Endothelial cell of umbilical vein (primary cell): ENCODE data around the gene COPS6.

Experiments used
- EZH2 ChIP-seq: IDR thresholded peaks from 2 replicates; pipeline ENCODE4 v1.6.1; 2012; ENCODE audit warnings: borderline replicate concordance, low read depth, mild to moderate bottlenecking, moderate library complexity, low read length, inconsistent platforms; ENCODE audit not compliant: severe bottlenecking
- MYC ChIP-seq: IDR thresholded peaks from one replicate; pipeline ENCODE4 v1.6.1; 2011; ENCODE audit warnings: mild to moderate bottlenecking, low read depth, low read length
- POLR2A ChIP-seq: IDR thresholded peaks from 2 replicates; pipeline ENCODE4 v1.6.1; 2012; ENCODE audit warnings: low read depth, mild to moderate bottlenecking, control low read depth, low read length
- TF ChIP-seq, protein P1 (sequence below), 2 donors: IDR thresholded peaks; 1 replicate in 1 of 2; 2 replicates in 1 of 2; pipeline ENCODE4 v1.5.1; 2011; ENCODE audit warnings: low read length in 2 of 2, mild to moderate bottlenecking in 2 of 2, moderate library complexity in 2 of 2, control low read depth in 1 of 2, inconsistent platforms in 1 of 2, low read depth in 1 of 2; ENCODE audit not compliant: insufficient read depth in 1 of 2; ENCODE audit errors: extremely low read depth in 1 of 2

GRCh38 chr7:100105534-100105933 lies 16.8 kb downstream of the COPS6 start:
- TF ChIP-seq, protein P1, sequence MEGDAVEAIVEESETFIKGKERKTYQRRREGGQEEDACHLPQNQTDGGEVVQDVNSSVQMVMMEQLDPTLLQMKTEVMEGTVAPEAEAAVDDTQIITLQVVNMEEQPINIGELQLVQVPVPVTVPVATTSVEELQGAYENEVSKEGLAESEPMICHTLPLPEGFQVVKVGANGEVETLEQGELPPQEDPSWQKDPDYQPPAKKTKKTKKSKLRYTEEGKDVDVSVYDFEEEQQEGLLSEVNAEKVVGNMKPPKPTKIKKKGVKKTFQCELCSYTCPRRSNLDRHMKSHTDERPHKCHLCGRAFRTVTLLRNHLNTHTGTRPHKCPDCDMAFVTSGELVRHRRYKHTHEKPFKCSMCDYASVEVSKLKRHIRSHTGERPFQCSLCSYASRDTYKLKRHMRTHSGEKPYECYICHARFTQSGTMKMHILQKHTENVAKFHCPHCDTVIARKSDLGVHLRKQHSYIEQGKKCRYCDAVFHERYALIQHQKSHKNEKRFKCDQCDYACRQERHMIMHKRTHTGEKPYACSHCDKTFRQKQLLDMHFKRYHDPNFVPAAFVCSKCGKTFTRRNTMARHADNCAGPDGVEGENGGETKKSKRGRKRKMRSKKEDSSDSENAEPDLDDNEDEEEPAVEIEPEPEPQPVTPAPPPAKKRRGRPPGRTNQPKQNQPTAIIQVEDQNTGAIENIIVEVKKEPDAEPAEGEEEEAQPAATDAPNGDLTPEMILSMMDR (IDR thresholded peaks at IDR 0.05; ENCODE audit: extremely low read depth in 1 of 2, insufficient read depth in 1 of 2, low read depth in 1 of 2, low read length in 2 of 2) = no peak
- TF ChIP-seq EZH2 = no peak
- TF ChIP-seq MYC = no peak
- TF ChIP-seq POLR2A = no peak
